ENCODE measurements around the gene TMPRSS3. TPM values are rescaled to one million over a fixed set of nuclear protein-coding genes. Genes with fewer than 3 reads are reported as not detected.

The TMPRSS3 gene
- total and polyA plus RNA-seq, 2 of the 13 experiments (the other 11 are each of a cell fraction or from before 2014, with no cell fraction given) = 2.8 to 16.9 TPM

DNA sequence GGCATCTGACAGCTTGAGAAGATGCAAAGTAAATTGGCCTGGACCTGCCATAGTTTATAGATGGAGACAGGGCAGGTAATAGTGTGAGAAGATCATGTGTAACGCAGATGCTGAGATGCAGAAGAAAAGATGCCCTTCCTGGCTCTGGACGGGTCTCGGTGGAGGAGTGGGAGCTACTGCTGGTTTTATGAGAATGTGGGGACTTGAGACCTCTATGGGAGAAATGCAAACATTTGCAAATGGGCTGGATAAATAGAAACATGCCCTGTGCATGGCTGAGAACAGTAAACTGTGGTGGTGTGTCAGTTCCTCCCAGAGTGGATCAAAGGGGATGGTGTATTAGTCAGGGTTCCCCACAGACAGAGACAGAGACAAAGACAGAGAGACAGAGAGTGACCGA is 29.7 kb upstream of the TMPRSS3 start:
- no peak overlapping the region for H3K9ac ChIP-seq (ENCODE audit: insufficient read depth, low read depth, low read length)
- WGBS (ENCODE audit: low lambda C conversion rate) = 22% methylated on average over 4 of the region's 4 CpGs
- no peak overlapping the region for H2AFZ ChIP-seq (ENCODE audit: low read length)
- no peaks in the 10 kb centered on the region for H3K79me2 ChIP-seq (ENCODE audit: insufficient read depth, low read length)
- intact Hi-C loops (cut with micrococcal nuclease; ENCODE audit: unreplicated experiment) = no loop called here
- H3K36me3 ChIP-seq (replicated peaks in 1 of 2; ENCODE audit: control insufficient read depth in 1 of 2, insufficient read depth in 2 of 2, low read length in 2 of 2) = no peaks in the 10 kb centered on the region
- ATAC-seq (no peak), FAIRE-seq (no peak), DNase-seq (ENCODE audit: low spot score) (no peak)
- H3K4me1 ChIP-seq (ENCODE audit: insufficient read depth, low read length) = peaks cover 28% of the 10 kb centered on the region
- ChIA-PET POLR2A (no interaction called here), CTCF (ENCODE audit: low intra/inter-chr PET ratio, low total read pairs) (no interaction called here)
- H4K20me1 ChIP-seq (ENCODE audit: insufficient read depth, low read length) = no peaks in the 10 kb centered on the region
- peaks cover 1 to 16% of the 10 kb centered on the region in 2 experiments; a peak in 1 of 5 replicates for H3K27me3 ChIP-seq (ENCODE audit: control insufficient read depth in 1 of 2, insufficient read depth in 2 of 2, low read length in 2 of 2)
- H3K27ac ChIP-seq (ENCODE audit: extremely low read length, insufficient read depth, low read length) = no peak overlapping the region
- in situ Hi-C loops (cut with HindIII; ENCODE audit: extremely low pct_ligation_motif_present, low pct_unique_long_range_greater_than_20kb) = no loop called here
- no TSS peak for BruUV-seq (replicated peaks)
- no peaks in the 10 kb centered on the region for H3K9me3 ChIP-seq (ENCODE audit: low read length)
- 0 out of 2 replicates have a peak, but pooled peaks have one; percentile 17 for TF ChIP-seq FOSL2 (CRISPR knock-in tag; IDR thresholded peaks at IDR 0.05)
- no peak for TF ChIP-seq ZFP1 (CRISPR knock-in tag; IDR thresholded peaks at IDR 0.05)
- TF ChIP-seq, protein P1, sequence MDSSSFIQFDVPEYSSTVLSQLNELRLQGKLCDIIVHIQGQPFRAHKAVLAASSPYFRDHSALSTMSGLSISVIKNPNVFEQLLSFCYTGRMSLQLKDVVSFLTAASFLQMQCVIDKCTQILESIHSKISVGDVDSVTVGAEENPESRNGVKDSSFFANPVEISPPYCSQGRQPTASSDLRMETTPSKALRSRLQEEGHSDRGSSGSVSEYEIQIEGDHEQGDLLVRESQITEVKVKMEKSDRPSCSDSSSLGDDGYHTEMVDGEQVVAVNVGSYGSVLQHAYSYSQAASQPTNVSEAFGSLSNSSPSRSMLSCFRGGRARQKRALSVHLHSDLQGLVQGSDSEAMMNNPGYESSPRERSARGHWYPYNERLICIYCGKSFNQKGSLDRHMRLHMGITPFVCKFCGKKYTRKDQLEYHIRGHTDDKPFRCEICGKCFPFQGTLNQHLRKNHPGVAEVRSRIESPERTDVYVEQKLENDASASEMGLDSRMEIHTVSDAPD (CRISPR knock-in tag; IDR thresholded peaks at IDR 0.05) = no peak
- H3K4me2 ChIP-seq (ENCODE audit: low read depth, low read length) = no peak overlapping the region
- no peak overlapping the region for H3K4me3 ChIP-seq (replicated peaks in 1 of 3; ENCODE audit: insufficient read depth in 1 of 3, low read depth in 2 of 3, low read length in 3 of 3)

DNA sequence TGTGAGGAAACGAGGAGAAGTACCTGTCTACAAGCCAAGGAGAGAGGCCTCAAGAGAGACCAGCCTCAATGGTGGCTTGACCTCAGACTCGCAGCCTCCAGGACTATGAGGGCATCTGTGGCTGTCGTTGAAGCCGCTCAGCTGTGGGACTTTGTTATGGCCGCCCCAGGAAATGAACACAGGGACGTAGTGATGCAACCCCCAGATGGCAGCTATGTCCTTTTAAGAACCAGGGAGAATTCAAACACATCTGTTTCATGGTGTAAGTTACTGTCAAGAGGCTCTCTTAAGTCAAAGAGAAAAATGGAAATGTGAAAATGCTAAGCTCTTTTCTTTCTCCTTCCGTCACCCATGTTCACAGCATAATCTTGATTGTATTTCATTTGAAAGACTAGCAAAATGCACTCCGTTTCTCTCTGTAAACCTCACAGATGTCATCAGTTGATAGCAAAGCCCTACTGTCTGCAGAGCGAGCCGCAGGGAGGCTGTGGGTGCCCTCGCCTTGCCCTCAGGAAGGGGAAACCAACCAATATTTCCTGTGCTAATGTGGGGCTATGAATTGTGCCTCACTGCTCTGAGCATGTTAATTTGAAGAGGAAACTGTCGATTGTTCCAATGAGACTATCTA is 29.2 kb upstream of the TMPRSS3 start:
- intact Hi-C loops (cut with micrococcal nuclease; ENCODE audit: unreplicated experiment) (no loop called here), in situ Hi-C loops (cut with HindIII; ENCODE audit: extremely low pct_ligation_motif_present, low pct_unique_long_range_greater_than_20kb) (no loop called here)
- Histone ChIP-seq H3K4me3 (replicated peaks in 1 of 3; ENCODE audit: insufficient read depth in 1 of 3, low read depth in 2 of 3, low read length in 3 of 3) (no peak overlapping the region), H3K4me1 (ENCODE audit: insufficient read depth, low read length) (peaks cover 28% of the 10 kb centered on the region), H3K4me2 (ENCODE audit: low read depth, low read length) (no peak overlapping the region), H4K20me1 (ENCODE audit: insufficient read depth, low read length) (no peaks in the 10 kb centered on the region), H3K9me3 (ENCODE audit: low read length) (no peaks in the 10 kb centered on the region), H2AFZ (ENCODE audit: low read length) (no peak overlapping the region), H3K36me3 (replicated peaks in 1 of 2; ENCODE audit: control insufficient read depth in 1 of 2, insufficient read depth in 2 of 2, low read length in 2 of 2) (no peaks in the 10 kb centered on the region), H3K79me2 (ENCODE audit: insufficient read depth, low read length) (no peaks in the 10 kb centered on the region), H3K27ac (ENCODE audit: extremely low read length, insufficient read depth, low read length) (no peak overlapping the region), H3K9ac (ENCODE audit: insufficient read depth, low read depth, low read length) (no peak overlapping the region), H3K27me3 (ENCODE audit: control insufficient read depth in 1 of 2, insufficient read depth in 2 of 2, low read length in 2 of 2) (peaks cover 1 to 16% of the 10 kb centered on the region in 2 experiments; a peak in 1 of 5 replicates)
- FAIRE-seq (no peak), ATAC-seq (no peak), DNase-seq (ENCODE audit: low spot score) (no peak)
- ChIA-PET CTCF (ENCODE audit: low intra/inter-chr PET ratio, low total read pairs) (no interaction called here), POLR2A (no interaction called here)
- 27% methylated on average over 12 of the region's 12 CpGs for WGBS (ENCODE audit: low lambda C conversion rate)
- no peak for TF ChIP-seq SMAD9 (CRISPR knock-in tag; IDR thresholded peaks at IDR 0.05)
- TF ChIP-seq ZNF468 (CRISPR knock-in tag; IDR thresholded peaks at IDR 0.05) = no peak
- TF ChIP-seq AGO1 (IDR thresholded peaks at IDR 0.05; ENCODE audit: low read depth, low read length, poor library complexity, severe bottlenecking) = no peak
- peak; percentile 40; the same call in 1 of the 2 replicates for TF ChIP-seq CEBPB (IDR thresholded peaks at IDR 0.05; ENCODE audit: borderline replicate concordance, low read depth, low read length)
- BruUV-seq (replicated peaks) = no TSS peak

All from HepG2 (cell line).